ENCODE results near the gene HEYL.
"Not testable (repeated sequence)": the region's sequence is repeated elsewhere in the genome, so short reads cannot be mapped to it uniquely, and the experiment has no call there.

The HEYL gene

DNA sequence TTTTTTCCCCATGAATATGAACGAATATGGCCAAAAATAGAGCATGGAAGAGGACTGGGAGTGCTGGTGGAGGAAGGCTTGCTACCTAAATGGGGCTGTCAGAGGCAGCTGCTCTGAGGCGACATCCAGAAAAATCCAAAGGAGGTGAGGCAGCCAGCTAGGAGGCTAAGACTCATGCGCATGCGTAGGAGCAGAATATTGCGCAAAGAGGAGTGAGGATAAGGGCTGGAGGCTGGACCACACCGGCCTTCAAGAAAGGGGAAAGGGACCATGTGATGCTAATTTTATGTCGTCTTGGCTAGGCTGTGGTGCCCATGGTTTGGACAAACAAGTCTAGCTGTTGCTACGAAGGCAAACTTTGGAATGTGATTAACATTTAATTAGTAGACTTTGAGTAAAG is 30.5 kb downstream of the HEYL start:
- DNase-seq (ENCODE audit: low read depth in 3 of 3): no peak

DNA sequence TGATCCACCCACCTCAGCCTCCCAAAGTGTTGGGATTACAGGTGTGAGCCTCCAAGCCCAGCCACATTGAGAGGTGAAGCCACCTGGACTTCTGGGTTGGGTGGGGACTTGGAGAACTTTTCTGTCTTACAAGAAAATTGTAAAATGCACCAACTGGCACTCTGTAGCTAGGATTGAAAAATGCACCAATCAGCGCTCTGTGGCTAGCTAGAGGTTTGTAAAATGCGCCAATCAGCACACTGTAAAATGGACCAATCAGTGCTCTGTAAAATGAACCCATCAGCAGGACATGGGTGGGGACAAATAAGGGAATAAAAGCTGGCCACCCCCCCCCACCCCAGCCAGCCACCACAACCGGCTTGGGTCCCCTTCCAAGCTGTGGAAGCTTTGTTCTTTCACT is 35.8 kb downstream of the HEYL start:
- DNase-seq (ENCODE audit: low read depth in 3 of 3): not testable (repeated sequence)

DNA sequence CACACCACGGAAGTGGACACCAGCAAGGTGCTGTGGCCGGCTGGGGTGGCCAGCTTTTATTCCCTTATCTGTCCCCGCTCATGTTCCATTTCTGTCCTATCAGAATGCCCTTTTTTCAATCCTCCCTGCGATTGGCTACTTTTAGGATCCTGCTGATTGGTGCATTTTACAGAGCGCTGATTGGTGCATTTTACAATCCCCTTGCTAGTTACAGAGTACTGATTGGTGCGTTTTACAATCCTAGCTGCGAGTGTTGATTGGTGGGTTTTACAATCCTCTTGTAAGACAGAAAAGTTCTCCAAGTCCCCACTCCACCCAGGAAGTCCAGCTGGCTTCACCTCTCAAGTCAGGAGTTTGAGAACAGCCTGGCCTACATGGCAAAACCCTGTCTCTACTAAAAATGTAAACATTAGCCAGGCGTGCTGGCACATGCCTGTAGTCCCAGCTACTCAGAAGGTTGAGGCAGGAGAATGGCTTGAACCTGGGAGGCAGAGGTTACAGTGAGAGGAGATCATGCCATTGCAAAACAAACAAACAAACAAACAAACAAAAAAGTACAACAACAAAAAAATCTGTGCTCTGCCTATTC is 37.7 kb downstream of the HEYL start:
- not testable (repeated sequence) for DNase-seq (ENCODE audit: low read depth in 3 of 3)

DNA sequence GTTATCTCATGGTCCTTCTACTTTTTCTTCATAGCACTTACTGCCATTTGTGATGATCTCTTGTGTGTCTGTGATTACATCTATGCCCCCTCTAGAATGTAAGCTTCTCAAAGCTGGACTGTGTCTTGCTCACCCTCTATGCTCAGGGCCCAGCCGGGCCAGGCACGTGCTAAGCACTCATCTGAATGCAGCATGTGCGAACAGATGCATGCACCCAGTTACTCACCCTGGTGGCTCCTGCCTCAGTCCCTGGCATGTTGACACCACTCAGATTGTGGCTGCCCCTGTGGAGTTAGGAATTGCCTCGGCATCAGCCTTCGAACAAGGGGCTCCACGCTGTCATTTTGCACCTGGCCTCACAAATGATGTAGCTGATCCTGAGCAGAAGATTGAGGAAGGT is 43.3 kb downstream of the HEYL start:
- no peak for DNase-seq (ENCODE audit: low read depth in 3 of 3)

DNA sequence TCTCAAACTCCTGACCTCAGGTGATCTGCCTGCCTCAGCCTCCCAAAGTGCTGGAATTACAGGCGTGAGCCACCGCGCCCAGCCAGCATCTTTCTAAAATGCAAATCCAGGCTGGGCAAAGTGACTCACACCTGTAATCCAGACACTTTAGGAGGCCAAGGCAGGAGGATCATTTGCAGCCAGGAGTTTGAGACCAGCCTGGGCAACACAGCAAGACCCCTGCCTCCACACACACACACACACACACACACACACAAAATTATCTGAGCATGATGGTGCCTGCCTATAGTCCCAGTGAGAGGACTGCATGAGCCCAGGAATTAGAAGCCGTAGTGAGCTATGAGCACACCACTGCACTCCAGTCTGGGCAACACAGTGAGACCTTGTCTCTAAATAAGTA is 46.1 kb downstream of the HEYL start:
- no peak for DNase-seq (ENCODE audit: low read depth in 3 of 3)

DNA sequence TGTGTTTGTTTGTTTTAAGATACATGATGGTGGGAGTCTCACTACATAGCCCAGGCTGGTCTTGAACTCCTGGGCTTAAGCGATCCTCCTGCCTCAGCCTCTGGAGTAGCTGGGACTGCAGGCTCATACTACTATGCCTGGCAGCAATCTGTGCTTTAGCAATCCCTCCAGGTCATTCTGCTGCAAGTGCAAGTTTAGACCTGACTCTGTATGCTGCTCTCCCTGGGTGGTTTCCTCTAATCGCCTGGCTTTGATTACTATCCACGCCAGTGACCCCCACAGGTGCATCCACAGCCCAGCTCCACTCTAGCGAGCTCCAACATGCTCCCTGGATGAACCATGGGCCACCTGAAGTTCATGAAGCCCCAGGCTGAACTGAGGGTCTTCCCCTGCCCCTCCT is 47.4 kb downstream of the HEYL start:
- DNase-seq (ENCODE audit: low read depth in 3 of 3): no peak

DNA sequence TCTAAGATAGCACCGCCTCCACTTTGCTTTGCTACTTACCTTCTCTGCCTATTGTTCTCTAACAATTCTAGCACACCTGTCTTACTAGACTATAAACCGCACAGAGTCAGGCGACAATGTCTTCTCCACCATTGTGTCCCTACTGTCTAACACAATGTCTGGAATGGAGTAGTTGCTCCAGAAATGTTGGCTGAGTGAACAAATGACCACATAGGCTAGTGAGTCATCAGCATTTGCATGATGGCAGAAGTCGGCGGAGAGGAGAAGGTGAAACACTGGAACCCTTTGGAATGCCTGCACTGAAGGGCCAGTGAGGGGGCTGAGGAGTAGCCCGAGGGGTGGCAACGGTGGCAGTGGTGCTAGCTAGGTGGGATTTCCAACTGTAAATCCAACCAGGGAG is 48.9 kb downstream of the HEYL start:
- no peak for DNase-seq (ENCODE audit: low read depth in 3 of 3)

DNA sequence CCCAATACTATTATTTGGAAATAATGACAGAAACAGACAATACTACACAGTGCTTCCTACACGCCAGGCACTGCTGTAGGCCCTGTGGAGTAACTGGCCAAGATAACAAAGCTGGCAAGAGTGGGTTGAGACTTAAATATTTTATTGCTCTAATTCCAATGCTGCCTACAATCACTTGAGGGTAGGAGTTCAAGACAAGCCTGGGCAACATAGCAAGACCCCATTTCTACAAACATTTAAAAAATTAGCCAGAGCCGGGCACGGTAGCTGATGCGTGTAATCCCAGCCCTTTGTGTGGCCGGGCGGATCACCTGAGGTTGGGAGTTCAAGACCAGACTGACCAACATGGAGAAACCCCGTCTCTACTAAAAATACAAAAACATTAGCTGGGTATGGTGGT is 53.5 kb downstream of the HEYL start:
- DNase-seq (ENCODE audit: low read depth in 3 of 3): no peak

DNA sequence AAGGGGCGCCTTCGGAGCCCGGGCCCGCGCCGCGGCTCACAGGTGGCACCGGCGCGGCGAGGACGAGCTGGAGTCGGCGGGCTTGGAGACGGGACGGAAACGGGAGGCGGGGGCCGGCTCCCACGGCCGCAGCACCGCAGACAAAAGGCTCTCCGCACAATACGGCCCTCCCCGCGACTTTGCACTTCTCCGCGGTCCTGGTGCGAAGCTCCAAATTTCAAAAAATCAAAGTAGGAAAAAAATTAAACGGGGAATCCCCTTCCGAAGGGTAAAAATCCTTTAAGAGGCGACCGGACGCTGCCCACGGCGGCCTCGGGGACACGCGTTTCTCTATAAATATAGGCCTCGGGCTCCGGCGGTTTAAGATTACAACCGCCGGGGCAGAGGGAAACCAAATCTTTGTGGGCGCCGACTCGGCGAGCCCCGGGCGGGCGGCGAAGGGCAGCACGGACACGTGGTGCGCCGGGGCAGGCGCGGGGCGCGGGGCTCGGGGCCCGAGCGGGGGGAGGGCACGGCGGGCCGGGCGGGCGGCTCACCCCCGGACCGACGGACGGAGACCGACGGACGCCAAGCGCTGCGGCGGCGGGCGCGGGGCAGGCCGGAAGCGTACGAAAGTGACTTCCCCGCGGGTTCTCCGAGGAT is 63.3 kb downstream of the HEYL start:
- DNase-seq (ENCODE audit: low read depth in 3 of 3): peak in 1 of 3 experiments; percentile 16

DNA sequence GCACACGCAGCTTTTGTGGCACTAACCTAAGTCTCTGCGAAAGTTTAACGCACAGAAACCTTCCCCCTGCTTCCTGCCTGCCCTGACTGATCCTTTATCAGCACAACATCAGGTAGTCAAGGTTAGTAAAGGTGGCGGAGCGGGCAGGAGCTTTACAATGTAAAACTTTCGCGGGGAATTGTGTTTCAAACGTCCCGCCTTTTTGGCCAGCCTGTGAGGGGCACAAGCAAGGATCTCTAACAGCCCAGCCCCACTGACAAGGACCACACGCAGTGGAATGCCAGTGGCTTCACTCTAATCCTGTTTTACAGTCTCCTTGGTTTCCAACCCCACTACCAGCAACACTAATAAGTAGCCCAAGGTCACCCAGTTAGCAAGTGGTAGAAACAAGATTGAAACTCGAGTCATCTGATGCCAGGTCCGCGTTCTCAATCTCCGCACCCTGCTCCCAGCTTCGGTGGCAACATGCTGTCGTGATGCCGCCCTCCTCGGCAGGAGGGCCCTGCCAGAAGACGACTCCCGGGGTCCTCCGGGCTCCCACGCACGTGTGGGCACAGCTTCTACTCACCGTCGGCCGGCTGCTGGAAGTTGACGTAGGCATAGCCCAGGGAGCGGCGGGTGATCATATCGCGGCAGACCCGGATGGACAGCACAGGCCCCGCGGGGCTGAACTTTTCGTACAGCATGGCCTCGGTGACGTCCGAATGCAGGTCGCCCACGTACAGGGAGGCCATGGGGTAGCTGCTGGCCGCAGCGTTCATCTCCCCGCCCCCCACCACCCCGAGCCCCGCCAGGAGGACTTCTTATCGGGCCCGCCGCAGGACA is 64.0 kb downstream of the HEYL start:
- peak in 1 of 3 experiments; percentile 46 for DNase-seq (ENCODE audit: low read depth in 3 of 3)

DNA sequence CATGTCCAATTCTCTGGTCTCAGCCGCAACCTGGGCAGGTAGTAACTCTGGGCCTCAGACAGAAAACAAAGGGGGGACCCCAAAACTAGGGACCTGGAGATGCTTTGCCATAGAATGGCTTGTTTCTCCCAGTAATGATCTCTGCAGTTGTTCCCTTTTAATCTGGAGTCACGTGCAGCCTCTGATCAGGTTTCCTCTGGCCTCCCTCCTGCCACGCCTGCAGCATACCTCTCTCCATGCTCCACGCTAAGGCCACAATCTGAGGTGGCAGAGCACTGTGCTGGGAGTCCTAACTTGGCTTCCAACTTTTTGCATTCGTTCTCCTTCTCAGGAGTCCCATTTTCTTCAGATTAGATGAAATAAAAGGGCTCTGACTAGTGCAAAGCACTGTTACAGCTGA is 64.8 kb downstream of the HEYL start:
- no peak for DNase-seq (ENCODE audit: low read depth in 3 of 3)
